ENCODE measurements around the gene CCT6B. TPM values are rescaled to one million over a fixed set of nuclear protein-coding genes. Genes with fewer than 3 reads are reported as not detected.

The CCT6B gene
- total and polyA plus RNA-seq, 2 of the 13 experiments (the other 11 are each of a cell fraction or from before 2014, with no cell fraction given), result 0.41 to 1.4 TPM

GRCh38 chr17:34961093-34961911 lies at the start of gene CCT6B, which contains the start of gene ZNF830 (continued):
- TF ChIP-seq SP5 (CRISPR knock-in tag; IDR thresholded peaks at IDR 0.05; ENCODE audit: borderline replicate concordance, low read depth) (no peak), RFX3 (CRISPR knock-in tag; IDR thresholded peaks at IDR 0.05) (no peak), IKZF4 (CRISPR knock-in tag; IDR thresholded peaks at IDR 0.05; ENCODE audit: borderline replicate concordance, low read depth, not compliant biosample characterization) (no peak), PCBP1 (IDR thresholded peaks at IDR 0.05; ENCODE audit: borderline replicate concordance, low read depth, low read length) (no peak), ZNF253 (CRISPR knock-in tag; IDR thresholded peaks at IDR 0.05; ENCODE audit: borderline replicate concordance) (peak; percentile 81; the same call in 1 of the 2 replicates), ZNF207 (IDR thresholded peaks at IDR 0.05; ENCODE audit: borderline replicate concordance) (no peak), ZNF331 (CRISPR knock-in tag; IDR thresholded peaks at IDR 0.05) (no peak), HES4 (CRISPR knock-in tag; IDR thresholded peaks at IDR 0.05; ENCODE audit: borderline replicate concordance) (no peak), SRF (IDR thresholded peaks at IDR 0.05; ENCODE audit: low read depth, low read length) (no peak), ZUFSP (CRISPR knock-in tag; IDR thresholded peaks at IDR 0.05; ENCODE audit: borderline replicate concordance) (no peak), NR2F2 (IDR thresholded peaks at IDR 0.05; ENCODE audit: borderline replicate concordance, low read depth) (no peak), JDP2 (CRISPR knock-in tag; IDR thresholded peaks at IDR 0.05; ENCODE audit: borderline replicate concordance) (no peak), ZNF460 (CRISPR knock-in tag; IDR thresholded peaks at IDR 0.05; ENCODE audit: borderline replicate concordance) (no peak), PHF21A (CRISPR knock-in tag; IDR thresholded peaks at IDR 0.05) (no peak), ISL2 (CRISPR knock-in tag; IDR thresholded peaks at IDR 0.05) (peak; percentile 68; the same call in 1 of the 2 replicates), CBFB (CRISPR knock-in tag; IDR thresholded peaks at IDR 0.05) (peak; percentile 24; the same call in 1 of the 2 replicates), MTA1 (CRISPR knock-in tag; IDR thresholded peaks at IDR 0.05; ENCODE audit: borderline replicate concordance) (peak; percentile 29; the same call in 1 of the 2 replicates), RBM39 (IDR thresholded peaks at IDR 0.05; ENCODE audit: low read depth, low read length, poor library complexity, severe bottlenecking) (no peak), RAD51 (IDR thresholded peaks at IDR 0.05; ENCODE audit: borderline replicate concordance) (no peak), NFE2L2 (IDR thresholded peaks at IDR 0.05; ENCODE audit: low read length) (no peak), KDM1A (CRISPR knock-in tag; IDR thresholded peaks at IDR 0.05) (no peak), RAD21 (CRISPR knock-in tag; IDR thresholded peaks at IDR 0.05) (no peak), TBX2 (CRISPR knock-in tag; IDR thresholded peaks at IDR 0.05; ENCODE audit: borderline replicate concordance) (no peak; the same call in 1 of the 2 replicates), STAG1 (CRISPR knock-in tag; IDR thresholded peaks at IDR 0.05) (0 out of 2 replicates have a peak, but pooled peaks have one; percentile 2), BORCS8-MEF2B (CRISPR knock-in tag; IDR thresholded peaks at IDR 0.05) (no peak; the same call in 1 of the 2 replicates), SRY (CRISPR knock-in tag; IDR thresholded peaks at IDR 0.05) (peak; percentile 91; the same call in 1 of the 2 replicates), SP4 (CRISPR knock-in tag; IDR thresholded peaks at IDR 0.05) (peak; percentile 36; the same call in 1 of the 2 replicates), ZNF549 (CRISPR knock-in tag; IDR thresholded peaks at IDR 0.05) (no peak)
- TF ChIP-seq, protein P1, sequence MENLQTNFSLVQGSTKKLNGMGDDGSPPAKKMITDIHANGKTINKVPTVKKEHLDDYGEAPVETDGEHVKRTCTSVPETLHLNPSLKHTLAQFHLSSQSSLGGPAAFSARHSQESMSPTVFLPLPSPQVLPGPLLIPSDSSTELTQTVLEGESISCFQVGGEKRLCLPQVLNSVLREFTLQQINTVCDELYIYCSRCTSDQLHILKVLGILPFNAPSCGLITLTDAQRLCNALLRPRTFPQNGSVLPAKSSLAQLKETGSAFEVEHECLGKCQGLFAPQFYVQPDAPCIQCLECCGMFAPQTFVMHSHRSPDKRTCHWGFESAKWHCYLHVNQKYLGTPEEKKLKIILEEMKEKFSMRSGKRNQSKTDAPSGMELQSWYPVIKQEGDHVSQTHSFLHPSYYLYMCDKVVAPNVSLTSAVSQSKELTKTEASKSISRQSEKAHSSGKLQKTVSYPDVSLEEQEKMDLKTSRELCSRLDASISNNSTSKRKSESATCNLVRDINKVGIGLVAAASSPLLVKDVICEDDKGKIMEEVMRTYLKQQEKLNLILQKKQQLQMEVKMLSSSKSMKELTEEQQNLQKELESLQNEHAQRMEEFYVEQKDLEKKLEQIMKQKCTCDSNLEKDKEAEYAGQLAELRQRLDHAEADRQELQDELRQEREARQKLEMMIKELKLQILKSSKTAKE (CRISPR knock-in tag; IDR thresholded peaks at IDR 0.05; ENCODE audit: borderline replicate concordance), result no peak
